B cell (primary cell): ENCODE data around the gene NTNG1. TPM values are rescaled to one million over a fixed set of nuclear protein-coding genes. Genes with fewer than 3 reads are reported as not detected.

Source experiments
- ATAC-seq: fragments of 200-7000 bp; cut with Tn5 transposase; one replicate; pipeline ENCODE4 v1.10.0; 2021; ENCODE audit warnings: low read depth, mild to moderate bottlenecking, moderate number of reproducible peaks, moderate library complexity
- CTCF ChIA-PET: fragments of 350-600 bp; sonication (Branson Sonifier 250); formaldehyde crosslinking; loops from one replicate; lab custom pipeline; 2021; ENCODE audit warnings: antibody characterized with exemption, inconsistent platforms; lab: Charles Lee
- POLR2A ChIA-PET: fragments of 350-600 bp; sonication (Branson Sonifier 250); formaldehyde crosslinking; loops from one replicate; lab custom pipeline; 2021; ENCODE audit warnings: antibody characterized with exemption; lab: Charles Lee
- DNase-seq: peaks from one replicate; pipeline ENCODE4 v3.0.0; 2013
- H2AFZ ChIP-seq: 2 replicates; pipeline ENCODE4 v1.6.1; 2012; ENCODE audit warnings: mild to moderate bottlenecking, low read depth, low read length; ENCODE audit not compliant: insufficient read depth, poor library complexity, severe bottlenecking
- H3K27ac ChIP-seq, 2 donors: 1 replicate in 1 of 2; 2 replicates in 1 of 2; pipeline ENCODE4 v1.5.1; 2012 to 2013; ENCODE audit warnings: low read length in 2 of 2, mild to moderate bottlenecking in 2 of 2, moderate library complexity in 1 of 2
- H3K27me3 ChIP-seq, 4 experiments: fragments of 200-600 bp in 1 of 4; sonication (generic) in 1 of 4; replicated peaks in 1 of 4; 1 replicate in 2 of 4; 2 replicates in 2 of 4; pipeline versions ENCODE4 v1.6.1 to v1.7.0; 2013 to 2016; ENCODE audit warnings: low read length in 3 of 4, mild to moderate bottlenecking in 2 of 4, mixed read lengths in 1 of 4, moderate library complexity in 1 of 4; ENCODE audit not compliant: insufficient read depth in 4 of 4, control insufficient read depth in 3 of 4; ENCODE audit errors: control extremely low read depth in 1 of 4
- H3K36me3 ChIP-seq, 2 experiments: replicated peaks in 1 of 2; 1 replicate in 1 of 2; 2 replicates in 1 of 2; pipeline versions ENCODE4 v1.6.1 to v1.7.1; 2013; ENCODE audit warnings: low read length in 1 of 2; ENCODE audit not compliant: insufficient read depth in 2 of 2, control insufficient read depth in 1 of 2; ENCODE audit errors: control extremely low read depth in 1 of 2, extremely low read depth in 1 of 2
- H3K4me1 ChIP-seq, 2 donors: fragments of 200-600 bp in 1 of 2; sonication (generic) in 1 of 2; 1 replicate in 1 of 2; 2 replicates in 1 of 2; pipeline versions ENCODE4 v1.5.1 to v1.6.1; 2013 to 2017; ENCODE audit warnings: low read length in 2 of 2; ENCODE audit not compliant: control insufficient read depth in 2 of 2, insufficient read depth in 2 of 2
- H3K4me2 ChIP-seq: replicated peaks from 2 replicates; pipeline ENCODE3; 2012; ENCODE audit warnings: mild to moderate bottlenecking, low read depth, low read length; ENCODE audit not compliant: poor library complexity, severe bottlenecking
- H3K4me3 ChIP-seq, 5 experiments: fragments of 200-600 bp in 1 of 5; sonication (generic) in 1 of 5; 1 replicate in 3 of 5; 2 replicates in 2 of 5; pipeline versions ENCODE4 v1.5.1 to v1.7.0; 2011 to 2016; ENCODE audit warnings: low read length in 4 of 5, mild to moderate bottlenecking in 4 of 5, low read depth in 2 of 5, control low read depth in 1 of 5, moderate library complexity in 1 of 5; ENCODE audit not compliant: insufficient read depth in 1 of 5; ENCODE audit errors: control extremely low read depth in 1 of 5, extremely low read depth in 1 of 5
- H3K79me2 ChIP-seq: fragments of 200-600 bp; sonication (generic); one replicate; pipeline ENCODE4 v1.6.0; 2016; ENCODE audit warnings: low read length; ENCODE audit not compliant: control insufficient read depth, insufficient read depth
- H3K9ac ChIP-seq: fragments of 200-600 bp; sonication (generic); 2 replicates; pipeline ENCODE4 v1.6.1; 2017; ENCODE audit warnings: mild to moderate bottlenecking, low read length, moderate library complexity
- H3K9me3 ChIP-seq, 3 donors: one replicate each; pipeline versions ENCODE4 v1.6.1 to v1.7.1; 2013; ENCODE audit warnings: low read length in 2 of 3; ENCODE audit not compliant: control insufficient read depth in 2 of 3, insufficient read depth in 1 of 3; ENCODE audit errors: control extremely low read depth in 1 of 3
- H4K20me1 ChIP-seq: 2 replicates; pipeline ENCODE4 v1.6.0; 2012; ENCODE audit warnings: mild to moderate bottlenecking, low read length; ENCODE audit not compliant: insufficient read depth, control insufficient read depth, poor library complexity, severe bottlenecking
- H3K27ac Mint-ChIP-seq: one replicate; pipeline ENCODE4 v1.8.0; 2021; ENCODE audit warnings: mixed read lengths
- H3K27me3 Mint-ChIP-seq: one replicate; pipeline ENCODE4 v1.8.0; 2021; ENCODE audit warnings: mixed read lengths
- H3K4me1 Mint-ChIP-seq: one replicate; pipeline ENCODE4 v1.8.0; 2021; ENCODE audit warnings: mixed read lengths
- H3K4me3 Mint-ChIP-seq: one replicate; pipeline ENCODE4 v1.8.0; 2021; ENCODE audit warnings: mixed read lengths
- H3K9me3 Mint-ChIP-seq: one replicate; pipeline ENCODE4 v1.8.0; 2022; ENCODE audit warnings: mixed read lengths; ENCODE audit not compliant: insufficient read depth
- EZH2 ChIP-seq: IDR thresholded peaks from 2 replicates; pipeline ENCODE4 v1.6.1; 2012; ENCODE audit warnings: borderline replicate concordance, low read depth, mild to moderate bottlenecking, moderate library complexity, low read length; ENCODE audit not compliant: insufficient read depth, poor library complexity, severe bottlenecking
- WGBS: methylation state at CpG from one replicate; pipeline ENCODE4 v1.1.5; 2013; ENCODE audit warnings: missing lambda C conversion rate; ENCODE audit not compliant: insufficient coverage; 5-methylcytosine and 5-hydroxymethylcytosine counted together
- intact Hi-C: fragments of 100-400 bp; cut with micrococcal nuclease; formaldehyde crosslinking; loops from one replicate; pipeline ENCODE4 v1.10.0; 2022
- polyA plus RNA-seq: library from polyadenylated mRNA; depleted of rRNA; stranded (reverse); fragments of >200 nt; gene quantifications from 2 replicates; pipeline ENCODE4 v1.2.3, GENCODE V29; 2012
- total RNA-seq, 2 donors: library from RNA; stranded (reverse); fragments of 120-200 nt in 1 of 2; gene quantifications; 1 replicate in 1 of 2; 2 replicates in 1 of 2; pipeline versions ENCODE4 v1.2.3 to v1.2.4, GENCODE V29; 2013 to 2022
- TF ChIP-seq, protein P1 (sequence below): fragments of 200-600 bp; IDR thresholded peaks from one replicate; pipeline ENCODE4 v1.8.0; 2022; ENCODE audit warnings: antibody characterized with exemption, mild to moderate bottlenecking

NTNG1 gene
- total and polyA plus RNA-seq, 2 donors (not counting 1 experiment from before 2014, with no cell fraction given), result 2.8 to 3.7 TPM

DNA sequence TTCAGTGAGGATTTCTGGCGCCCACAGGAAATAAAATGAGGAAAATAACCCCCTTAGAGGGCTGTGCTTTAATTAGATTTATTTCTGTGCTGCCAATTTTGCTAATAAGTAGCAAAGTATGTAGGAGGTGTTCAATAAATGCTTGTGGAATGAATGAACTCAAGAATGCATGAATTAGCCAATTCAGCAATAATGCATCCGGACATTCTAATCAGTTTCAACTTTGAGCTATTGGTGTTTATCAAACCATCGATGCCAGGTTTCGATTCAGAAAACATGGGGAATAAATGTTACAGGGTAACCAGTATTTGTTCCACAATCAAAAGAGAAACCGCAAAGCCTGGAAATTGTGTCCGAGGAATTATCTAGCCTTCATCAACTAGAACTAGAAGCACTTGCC, 353.2 kb downstream of the NTNG1 start:
- 98% methylated on average over 5 of the region's 6 CpGs for WGBS
- Histone ChIP-seq H2AFZ (no peak overlapping the region), H3K27me3 (no peaks in the 10 kb centered on the region), H3K79me2 (no peaks in the 10 kb centered on the region), H3K4me1 (peaks cover 0 to under 1% of the 10 kb centered on the region in 2 donors), H3K9ac (no peak overlapping the region), H3K4me2 (no peak overlapping the region), H4K20me1 (no peaks in the 10 kb centered on the region), H3K9me3 (no peaks in the 10 kb centered on the region), H3K36me3 (no peaks in the 10 kb centered on the region), H3K27ac (no peak overlapping the region), H3K4me3 (no peak overlapping the region)
- CTCF ChIA-PET, result no interaction called here
- no peaks in the 10 kb centered on the region for H3K9me3 Mint-ChIP-seq
- H3K4me1 Mint-ChIP-seq, result peaks cover 12% of the 10 kb centered on the region
- no peak overlapping the region for H3K27ac Mint-ChIP-seq
- no peak for ATAC-seq
- H3K4me3 Mint-ChIP-seq, result no peak overlapping the region
- H3K27me3 Mint-ChIP-seq, result no peaks in the 10 kb centered on the region
- TF ChIP-seq, protein P1, sequence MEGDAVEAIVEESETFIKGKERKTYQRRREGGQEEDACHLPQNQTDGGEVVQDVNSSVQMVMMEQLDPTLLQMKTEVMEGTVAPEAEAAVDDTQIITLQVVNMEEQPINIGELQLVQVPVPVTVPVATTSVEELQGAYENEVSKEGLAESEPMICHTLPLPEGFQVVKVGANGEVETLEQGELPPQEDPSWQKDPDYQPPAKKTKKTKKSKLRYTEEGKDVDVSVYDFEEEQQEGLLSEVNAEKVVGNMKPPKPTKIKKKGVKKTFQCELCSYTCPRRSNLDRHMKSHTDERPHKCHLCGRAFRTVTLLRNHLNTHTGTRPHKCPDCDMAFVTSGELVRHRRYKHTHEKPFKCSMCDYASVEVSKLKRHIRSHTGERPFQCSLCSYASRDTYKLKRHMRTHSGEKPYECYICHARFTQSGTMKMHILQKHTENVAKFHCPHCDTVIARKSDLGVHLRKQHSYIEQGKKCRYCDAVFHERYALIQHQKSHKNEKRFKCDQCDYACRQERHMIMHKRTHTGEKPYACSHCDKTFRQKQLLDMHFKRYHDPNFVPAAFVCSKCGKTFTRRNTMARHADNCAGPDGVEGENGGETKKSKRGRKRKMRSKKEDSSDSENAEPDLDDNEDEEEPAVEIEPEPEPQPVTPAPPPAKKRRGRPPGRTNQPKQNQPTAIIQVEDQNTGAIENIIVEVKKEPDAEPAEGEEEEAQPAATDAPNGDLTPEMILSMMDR, result no peak
- no peak for TF ChIP-seq EZH2
- no peak for DNase-seq
- POLR2A ChIA-PET, result no interaction called here
- intact Hi-C loops, result no loop called here

DNA sequence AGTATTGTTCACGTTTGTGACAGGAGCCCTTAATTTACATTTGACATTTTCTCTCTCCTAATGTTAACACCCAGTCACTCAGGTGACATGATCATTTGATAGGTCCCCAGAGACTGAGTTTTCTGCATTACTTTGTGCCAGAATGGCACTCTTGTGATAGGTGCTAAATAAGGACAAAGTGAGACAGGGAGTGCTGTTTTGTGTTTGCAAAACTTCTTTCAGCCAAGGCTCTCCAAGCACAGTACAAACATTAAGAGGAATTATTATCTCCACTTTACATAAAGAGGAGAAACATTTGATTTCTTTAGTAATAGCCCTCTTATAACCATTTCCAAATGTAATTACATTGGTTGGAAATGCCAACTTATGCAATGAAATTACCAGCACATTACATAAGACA, 355.2 kb downstream of the NTNG1 start:
- TF ChIP-seq, protein P1, result no peak
- no peak for TF ChIP-seq EZH2
- H3K4me1 ChIP-seq, result peaks cover 0 to 11% of the 10 kb centered on the region in 2 donors
- H4K20me1 ChIP-seq, result no peaks in the 10 kb centered on the region
- no peak overlapping the region for H3K9ac ChIP-seq
- no peak overlapping the region for H3K4me3 ChIP-seq
- no peak overlapping the region for H3K27ac Mint-ChIP-seq
- H3K27me3 ChIP-seq, result no peaks in the 10 kb centered on the region
- no peaks in the 10 kb centered on the region for H3K79me2 ChIP-seq
- no peaks in the 10 kb centered on the region for H3K9me3 ChIP-seq
- POLR2A ChIA-PET, result no interaction called here
- CTCF ChIA-PET, result interaction anchor here (0.7 kb wide), 1 partner anchor 33 kb away, joined by 3 read pairs; no protein-coding TSS in a partner anchor
- no peaks in the 10 kb centered on the region for H3K36me3 ChIP-seq
- H3K4me2 ChIP-seq, result no peak overlapping the region
- WGBS, result no CpG with 5 or more reads among the region's 1 CpG
- H3K9me3 Mint-ChIP-seq, result no peaks in the 10 kb centered on the region
- no peak overlapping the region for H3K27ac ChIP-seq
- H3K27me3 Mint-ChIP-seq, result no peaks in the 10 kb centered on the region
- H2AFZ ChIP-seq, result no peak overlapping the region
- DNase-seq (no peak), ATAC-seq (no peak)
- H3K4me1 Mint-ChIP-seq, result peaks cover 20% of the 10 kb centered on the region
- H3K4me3 Mint-ChIP-seq, result no peak overlapping the region
- intact Hi-C loops, result no loop called here
